Measurements from ENCODE around the gene C6orf163. TPM values are rescaled to one million over a fixed set of nuclear protein-coding genes. Genes with fewer than 3 reads are reported as not detected.
A peak's percentile ranks its signal among the peaks of the same experiment; 100 is the strongest.

The C6orf163 gene
- total RNA-seq (2016; rRNA removed; fragmentation: Illumina TruSeq; extraction: Trizol) (0.79 and 1.8 TPM in 2 replicates), polyA plus RNA-seq (2011; rRNA removed) (0.62 and 1.0 TPM in 2 replicates), polyA minus RNA-seq (2011; rRNA and poly(A)+ RNA removed; ENCODE audit: low replicate concordance) (0.33 and 0.40 TPM in 2 replicates), Bru-seq, nascent RNA (percentile 59 among the genes with signal in this experiment), BruChase-seq, experiment 1, labeled RNA remaining after a 6-hour chase (percentile 51 among the genes with signal in this experiment), BruChase-seq, experiment 2, labeled RNA remaining after a 2-hour chase (percentile 61 among the genes with signal in this experiment)
- 0.51 and 0.79 TPM in 2 replicates for total RNA-seq (2016; cell fraction: cytosol; rRNA removed; fragmentation: Illumina TruSeq; extraction: Trizol; ENCODE audit: low read depth)
- total RNA-seq (2016; cell fraction: insoluble cytoplasmic fraction; rRNA removed; fragmentation: Illumina TruSeq; extraction: Trizol), result 1.7 TPM in 1 of 2 replicates, not detected in the other
- total RNA-seq (2016; cell fraction: membrane; rRNA removed; fragmentation: Illumina TruSeq; extraction: Trizol), result 0.41 and 0.65 TPM in 2 replicates
- total RNA-seq (2016; cell fraction: nucleus; rRNA removed; fragmentation: Illumina TruSeq; extraction: Trizol), result 3.7 and 5.6 TPM in 2 replicates
- 0.04 and 0.12 TPM in 2 replicates for polyA plus RNA-seq (2011; cell fraction: cytosol; rRNA removed)
- polyA plus RNA-seq (2011; cell fraction: nucleus; rRNA removed), result 1.6 and 2.4 TPM in 2 replicates
- 1.0 and 1.1 TPM in 2 replicates for polyA plus RNA-seq (2012)
- polyA plus RNA-seq (2016; cell fraction: cytosol; fragmentation: Illumina TruSeq; extraction: Trizol; ENCODE audit: low read depth), result 0.25 and 0.34 TPM in 2 replicates
- polyA plus RNA-seq (2016; cell fraction: insoluble cytoplasmic fraction; fragmentation: Illumina TruSeq; extraction: Trizol; ENCODE audit: low read depth), result 0.59 and 0.89 TPM in 2 replicates
- 0.28 TPM in 1 of 2 replicates, not detected in the other for polyA plus RNA-seq (2016; cell fraction: membrane; fragmentation: Illumina TruSeq; extraction: Trizol; ENCODE audit: low read depth)
- 4.5 and 5.2 TPM in 2 replicates for polyA plus RNA-seq (2016; cell fraction: nucleus; fragmentation: Illumina TruSeq; extraction: Trizol; ENCODE audit: insufficient read depth, low read depth)
- polyA minus RNA-seq (2011; cell fraction: cytosol; rRNA and poly(A)+ RNA removed), result 0.44 TPM in 1 of 2 replicates, not detected in the other
- polyA minus RNA-seq (2011; cell fraction: nucleus; rRNA and poly(A)+ RNA removed), result 7.3 and 10.1 TPM in 2 replicates
- long read RNA-seq, experiment 1, result 0 reads
- long read RNA-seq, experiment 2, result 0 reads

GRCh38 chr6:87344731-87345130, at the start of gene C6orf163:
C6orf163 (plus strand) TSS chr6:87344813; CDS start chr6:87345100, 287 bp downstream.
- WGBS (ENCODE audit: low lambda C conversion rate), result 72% methylated on average over 2 of the region's 2 CpGs
- no TSS peak for BruUV-seq (replicated peaks)
- Histone ChIP-seq H3K4me3 (replicated peaks in 1 of 3; ENCODE audit: insufficient read depth in 1 of 3, low read depth in 2 of 3, low read length in 3 of 3) (no peak within 1 kb of the TSS), H3K36me3 (replicated peaks in 1 of 2; ENCODE audit: control insufficient read depth in 1 of 2, insufficient read depth in 2 of 2, low read length in 2 of 2) (no peaks in the 10 kb centered on the region), H3K9ac (ENCODE audit: insufficient read depth, low read depth, low read length) (no peak within 1 kb of the TSS), H3K79me2 (ENCODE audit: insufficient read depth, low read length) (no peaks in the 10 kb centered on the region), H3K4me2 (ENCODE audit: low read depth, low read length) (no peak within 1 kb of the TSS), H3K27ac (ENCODE audit: extremely low read length, insufficient read depth, low read length) (no peak within 1 kb of the TSS), H3K4me1 (ENCODE audit: insufficient read depth, low read length) (peaks cover 36% of the 10 kb centered on the region), H4K20me1 (ENCODE audit: insufficient read depth, low read length) (no peaks in the 10 kb centered on the region), H3K27me3 (ENCODE audit: control insufficient read depth in 1 of 2, insufficient read depth in 2 of 2, low read length in 2 of 2) (no peaks in the 10 kb centered on the region), H2AFZ (ENCODE audit: low read length) (no peak within 1 kb of the TSS), H3K9me3 (ENCODE audit: low read length) (no peaks in the 10 kb centered on the region)
- no peak for ATAC-seq
- ChIA-PET CTCF (ENCODE audit: low intra/inter-chr PET ratio, low total read pairs) (no interaction called here), POLR2A (no interaction called here)
- DNase-seq (ENCODE audit: low spot score), result no peak
- FAIRE-seq, result no peak
- in situ Hi-C loops (cut with HindIII; ENCODE audit: extremely low pct_ligation_motif_present, low pct_unique_long_range_greater_than_20kb) (no loop called here), intact Hi-C loops (cut with micrococcal nuclease; ENCODE audit: unreplicated experiment) (no loop called here)
- no peak for TF ChIP-seq POLR2AphosphoS5 (IDR thresholded peaks at IDR 0.05; ENCODE audit: low read depth, low read length)
- TF ChIP-seq PHF8 (CRISPR knock-in tag; IDR thresholded peaks at IDR 0.05), result no peak
- TF ChIP-seq HNRNPH1 (optimal IDR thresholded peaks at IDR 0.05; ENCODE audit: low read depth, low read length), result no peak
- TF ChIP-seq FOXJ3 (CRISPR knock-in tag; IDR thresholded peaks at IDR 0.05; ENCODE audit: borderline replicate concordance), result no peak
- TF ChIP-seq ZEB1 (IDR thresholded peaks at IDR 0.05; ENCODE audit: insufficient replicate concordance, low read depth), result no peak
- TF ChIP-seq ZSCAN31 (CRISPR knock-in tag; IDR thresholded peaks at IDR 0.05; ENCODE audit: low read depth), result no peak
- no peak for TF ChIP-seq MXD4 (CRISPR knock-in tag; IDR thresholded peaks at IDR 0.05)
- TF ChIP-seq ZBED4 (CRISPR knock-in tag; IDR thresholded peaks at IDR 0.05; ENCODE audit: borderline replicate concordance), result no peak
- no peak for TF ChIP-seq IRF1 (CRISPR knock-in tag; IDR thresholded peaks at IDR 0.05; ENCODE audit: low read depth)
- TF ChIP-seq ZNF12 (CRISPR knock-in tag; IDR thresholded peaks at IDR 0.05), result no peak
- no peak for TF ChIP-seq NCOR1 (IDR thresholded peaks at IDR 0.05; ENCODE audit: borderline replicate concordance, low read length)
- TF ChIP-seq NBN (conservative IDR thresholded peaks at IDR 0.05), result no peak
- no peak for TF ChIP-seq AFF4 (CRISPR knock-in tag; IDR thresholded peaks at IDR 0.05)
